Suprapubic skin (tissue), 4 donors: Measurements from ENCODE around the gene HECW1.

Experiments
- CTCF ChIP-seq, 2 donors: fragments of 200-600 bp in 1 of 2; fragments of 450-650 bp in 1 of 2; sonication (generic) in 1 of 2; IDR thresholded peaks; one replicate each; pipeline ENCODE4 v1.5.1; 2016 to 2019; ENCODE audit warnings: antibody characterized with exemption in 2 of 2, mild to moderate bottlenecking in 1 of 2, moderate library complexity in 1 of 2
- EP300 ChIP-seq: sonication (generic); formaldehyde crosslinking; IDR thresholded peaks from one replicate; pipeline ENCODE4 v1.6.1; 2017; ENCODE audit warnings: antibody characterized with exemption
- POLR2A ChIP-seq, 2 donors: fragments of 450-650 bp; IDR thresholded peaks; one replicate each; pipeline ENCODE4 v1.6.1; 2017; ENCODE audit warnings: antibody characterized with exemption in 2 of 2, mild to moderate bottlenecking in 2 of 2, moderate library complexity in 2 of 2
- POLR2AphosphoS5 ChIP-seq, 3 donors: sonication (generic); formaldehyde crosslinking; IDR thresholded peaks; one replicate each; pipeline ENCODE4 v1.6.1; 2017; ENCODE audit warnings: antibody characterized with exemption in 3 of 3

- TF ChIP-seq CTCF (IDR thresholded peaks at IDR 0.05) (no peak), EP300 (no peak), POLR2A (IDR thresholded peaks at IDR 0.05) (no peak), POLR2AphosphoS5 (IDR thresholded peaks at IDR 0.05) (no peak)
Measured at GRCh38 chr7:43517464-43517863, 405.0 kb downstream of the HECW1 start.
